H1 (cell line): ENCODE results near the gene ZFAND6. TPM values are rescaled to one million over a fixed set of nuclear protein-coding genes. Genes with fewer than 3 reads are reported as not detected.

Experiments
- CTCF ChIA-PET: fragments of 300-600 bp; sonication (Branson Sonifier 250); formaldehyde crosslinking; loops from one replicate; lab custom pipeline; 2021; ENCODE audit not compliant: partially characterized antibody; lab: Charles Lee
- POLR2A ChIA-PET: fragments of 300-600 bp; sonication (Branson Sonifier 250); formaldehyde crosslinking; loops from one replicate; lab custom pipeline; 2021; ENCODE audit warnings: inconsistent platforms; ENCODE audit not compliant: partially characterized antibody; lab: Charles Lee
- DNase-seq, 2 experiments: peaks; one replicate each; pipeline versions ENCODE4 v3.0.0 to v3.0.0-alpha.2; 2010 to 2022; ENCODE audit warnings: low spot score in 2 of 2, low read depth in 1 of 2, mixed read lengths in 1 of 2
- FAIRE-seq: peaks from 2 replicates; lab custom pipeline; 2011; peaks lifted over from hg19 to GRCh38; lab: Jason Lieb, UNC
- H2AFZ ChIP-seq: 2 replicates; pipeline ENCODE4 v1.8.1; 2012; ENCODE audit warnings: low read length, inconsistent platforms
- H2AK5ac ChIP-seq: 2 replicates; pipeline ENCODE4 v1.6.1; 2013; ENCODE audit warnings: low read depth, low read length
- H2BK120ac ChIP-seq: replicated peaks from 2 replicates; pipeline ENCODE3; 2013; ENCODE audit warnings: low read depth, low read length, inconsistent platforms
- H2BK12ac ChIP-seq: 2 replicates; pipeline ENCODE4 v1.6.1; 2013; ENCODE audit warnings: low read depth, low read length
- H2BK15ac ChIP-seq: 2 replicates; pipeline ENCODE4 v1.6.1; 2013; ENCODE audit warnings: low read length
- H2BK20ac ChIP-seq: 2 replicates; pipeline ENCODE4 v1.6.1; 2013; ENCODE audit warnings: low read length
- H2BK5ac ChIP-seq: 2 replicates; pipeline ENCODE4 v1.6.1; 2013; ENCODE audit warnings: low read depth, low read length
- H3K14ac ChIP-seq: 2 replicates; pipeline ENCODE4 v1.6.1; 2013; ENCODE audit warnings: inconsistent platforms; ENCODE audit not compliant: insufficient read length
- H3K18ac ChIP-seq: 2 replicates; pipeline ENCODE4 v1.6.1; 2013; ENCODE audit warnings: low read length; ENCODE audit errors: extremely low read depth
- H3K23ac ChIP-seq: 2 replicates; pipeline ENCODE4 v1.6.1; 2013; ENCODE audit warnings: inconsistent platforms; ENCODE audit not compliant: insufficient read length
- H3K23me2 ChIP-seq: 2 replicates; pipeline ENCODE4 v1.6.1; 2013; ENCODE audit warnings: low read depth, low read length
- H3K27ac ChIP-seq: 2 replicates; pipeline ENCODE4 v1.6.1; 2011; ENCODE audit warnings: low read depth, low read length, inconsistent platforms
- H3K27me3 ChIP-seq, 4 experiments: replicated peaks in 1 of 4; 1 replicate in 1 of 4; 2 replicates in 3 of 4; pipeline versions ENCODE4 v1.6.1 to v1.8.1; 2011 to 2013; ENCODE audit warnings: low read length in 3 of 4, mild to moderate bottlenecking in 3 of 4, inconsistent platforms in 2 of 4, mixed read lengths in 2 of 4, moderate library complexity in 1 of 4; ENCODE audit not compliant: control insufficient read depth in 3 of 4, insufficient read depth in 3 of 4; ENCODE audit errors: extremely low read depth in 1 of 4
- H3K36me3 ChIP-seq, 4 experiments: 2 replicates each; pipeline versions ENCODE4 v1.6.1 to v1.8.1; 2011 to 2013; ENCODE audit warnings: mild to moderate bottlenecking in 4 of 4, low read length in 3 of 4, moderate library complexity in 2 of 4, control low read depth in 1 of 4, inconsistent platforms in 1 of 4; ENCODE audit not compliant: insufficient read depth in 4 of 4, control insufficient read depth in 2 of 4
- H3K4ac ChIP-seq: replicated peaks from 2 replicates; pipeline ENCODE3; 2013; ENCODE audit warnings: low read length, low read depth, mixed read lengths, inconsistent platforms; ENCODE audit not compliant: insufficient read length
- H3K4me1 ChIP-seq, 4 experiments: replicated peaks in 1 of 4; 1 replicate in 1 of 4; 2 replicates in 3 of 4; pipeline versions ENCODE4 v1.6.1 to v1.8.1; 2011 to 2013; ENCODE audit warnings: low read length in 3 of 4, inconsistent platforms in 2 of 4, mixed read lengths in 1 of 4; ENCODE audit not compliant: insufficient read depth in 4 of 4, control insufficient read depth in 3 of 4
- H3K4me2 ChIP-seq, 2 experiments: 2 replicates each; pipeline versions ENCODE4 v1.6.1 to v1.8.1; 2011 to 2013; ENCODE audit warnings: low read depth in 2 of 2, low read length in 2 of 2, control low read depth in 1 of 2, inconsistent platforms in 1 of 2, mild to moderate bottlenecking in 1 of 2; ENCODE audit not compliant: insufficient read depth in 1 of 2
- H3K4me3 ChIP-seq, 4 experiments: fragments of 200-600, 300-600 bp in 1 of 4; sonication (generic), shearing (Covaris generic), sonication (Bioruptor Twin) in 1 of 4; 2 replicates each; pipeline versions ENCODE4 v1.5.1 to v1.8.1; 2011 to 2016; ENCODE audit warnings: low read length in 4 of 4, low read depth in 3 of 4, control low read depth in 2 of 4, inconsistent platforms in 2 of 4, mild to moderate bottlenecking in 2 of 4, mixed read lengths in 1 of 4, moderate library complexity in 1 of 4; ENCODE audit not compliant: insufficient read depth in 2 of 4; ENCODE audit errors: extremely low read depth in 1 of 4
- H3K56ac ChIP-seq: replicated peaks from 2 replicates; pipeline ENCODE3; 2013; ENCODE audit warnings: low read depth, mild to moderate bottlenecking, mixed read lengths, low read length, inconsistent platforms; ENCODE audit not compliant: insufficient read length
- H3K79me1 ChIP-seq: 2 replicates; pipeline ENCODE4 v1.6.1; 2013; ENCODE audit warnings: low read depth, low read length, control low read depth
- H3K79me2 ChIP-seq, 2 experiments: 2 replicates each; pipeline versions ENCODE4 v1.6.1 to v1.8.1; 2012 to 2013; ENCODE audit warnings: low read length in 2 of 2, mild to moderate bottlenecking in 2 of 2, inconsistent platforms in 1 of 2; ENCODE audit not compliant: insufficient read depth in 2 of 2, control insufficient read depth in 1 of 2
- H3K9ac ChIP-seq, 4 experiments: replicated peaks in 1 of 4; 1 replicate in 1 of 4; 2 replicates in 3 of 4; pipeline versions ENCODE4 v1.6.1 to v1.8.1; 2011 to 2013; ENCODE audit warnings: low read depth in 3 of 4, low read length in 3 of 4, control low read depth in 2 of 4, mild to moderate bottlenecking in 2 of 4, moderate library complexity in 2 of 4, inconsistent platforms in 1 of 4; ENCODE audit errors: extremely low read depth in 1 of 4
- H3K9me3 ChIP-seq, 2 experiments: 2 replicates each; pipeline versions ENCODE4 v1.6.1 to v1.8.1; 2012 to 2013; ENCODE audit warnings: mild to moderate bottlenecking in 2 of 2, moderate library complexity in 2 of 2, control low read depth in 1 of 2, inconsistent platforms in 1 of 2, low read depth in 1 of 2, low read length in 1 of 2, mixed read lengths in 1 of 2; ENCODE audit not compliant: insufficient read depth in 2 of 2
- H4K20me1 ChIP-seq, 2 experiments: replicated peaks in 1 of 2; 2 replicates each; pipeline versions ENCODE3 to v1.8.1; 2011 to 2013; ENCODE audit warnings: inconsistent platforms in 2 of 2, low read length in 2 of 2, mild to moderate bottlenecking in 1 of 2; ENCODE audit not compliant: insufficient read depth in 2 of 2, control insufficient read depth in 1 of 2
- H4K5ac ChIP-seq: 2 replicates; pipeline ENCODE4 v1.6.1; 2013; ENCODE audit warnings: low read length, low read depth, mixed read lengths, inconsistent platforms; ENCODE audit not compliant: insufficient read length
- H4K8ac ChIP-seq: 2 replicates; pipeline ENCODE4 v1.8.0; 2013; ENCODE audit warnings: mild to moderate bottlenecking, moderate library complexity, low read length, inconsistent platforms; ENCODE audit not compliant: insufficient read depth; ENCODE audit errors: extremely low read depth
- H4K91ac ChIP-seq: replicated peaks from 2 replicates; pipeline ENCODE3; 2013; ENCODE audit warnings: low read length, mixed read lengths, inconsistent platforms; ENCODE audit not compliant: insufficient read length
- ASH2L ChIP-seq: fragments of 200-600, 300-600 bp; sonication (generic); IDR thresholded peaks from one replicate; pipeline ENCODE4 v1.7.1; 2017; ENCODE audit warnings: low read length
- JUN ChIP-seq: IDR thresholded peaks from 2 replicates; pipeline ENCODE4 v1.6.1; 2011; ENCODE audit warnings: low read depth, mild to moderate bottlenecking, improper control_type of control experiment, low read length
- PHF8 ChIP-seq: fragments of 200-600 bp; sonication (generic); conservative IDR thresholded peaks from 2 replicates; pipeline ENCODE4 v1.7.1; 2012; ENCODE audit warnings: low read depth, mild to moderate bottlenecking, inconsistent platforms, low read length, moderate library complexity
- TAF7 ChIP-seq: optimal IDR thresholded peaks from 2 replicates; pipeline ENCODE3; 2011; ENCODE audit warnings: low read depth, mild to moderate bottlenecking, inconsistent platforms, low read length, moderate library complexity, borderline replicate concordance
- WGBS, 2 experiments: shearing (Covaris generic) in 1 of 2; methylation state at CpG; one replicate each; pipeline versions ENCODE4 v1.1.6 to v1.1.7; 2013 to 2015; ENCODE audit warnings: low lambda C conversion rate in 2 of 2, mixed read lengths in 2 of 2, inconsistent platforms in 1 of 2, low coverage in 1 of 2, missing lambda C conversion rate in 1 of 2; ENCODE audit not compliant: insufficient replicate concordance in 2 of 2, insufficient coverage in 1 of 2, insufficient read length in 1 of 2; ENCODE audit errors: extremely low coverage in 1 of 2, missing lambda C conversion rate in 1 of 2; 5-methylcytosine and 5-hydroxymethylcytosine counted together
- polyA plus RNA-seq, 7 experiments: library from polyadenylated mRNA; depleted of rRNA in 3 of 7; stranded (reverse) in 5 of 7; unstranded in 2 of 7; fragments of >200 nt in 5 of 7; fragments of 200-250 nt in 2 of 7; gene quantifications; 1 replicate in 5 of 7; 2 replicates in 1 of 7; 4 replicates in 1 of 7; pipeline versions ENCODE4 v1.2.1 to v1.2.3, GENCODE V29; 2011 to 2013; ENCODE audit warnings: missing spikeins in 2 of 7, mixed read lengths in 2 of 7
- total RNA-seq: library from RNA; stranded (reverse); fragmentation: NEBNext Ultra II Directional; extraction: Animal tissue kit (Norgen Biotek cat#: 25700); gene quantifications from 2 replicates; pipeline ENCODE4 v1.2.1, GENCODE V29; 2021

The ZFAND6 gene
- total and polyA plus RNA-seq, 2 of the 8 experiments (the other 6 are each of a cell fraction or from before 2014, with no cell fraction given) = 136 to 237 TPM

DNA sequence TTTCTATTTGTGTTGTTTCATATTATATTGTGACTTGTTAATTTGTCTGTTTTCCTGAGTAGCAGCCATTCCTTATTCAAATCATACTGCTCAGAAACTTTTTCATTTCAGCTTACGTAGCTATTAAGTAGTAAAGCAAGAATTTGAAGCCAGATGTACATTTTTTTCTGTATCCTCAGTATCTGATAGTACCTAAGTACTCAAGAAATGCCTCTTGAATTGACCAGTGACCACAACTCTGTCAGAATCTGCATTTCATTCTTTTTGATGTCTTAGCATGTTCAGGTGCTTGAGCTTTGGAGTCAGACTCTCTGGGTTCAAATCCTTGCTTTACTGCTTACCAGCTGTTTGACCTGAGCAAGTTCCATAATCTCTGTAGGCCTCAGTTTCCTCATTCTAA, 30.6 kb downstream of the ZFAND6 start:
- POLR2A ChIA-PET = no interaction called here

More for the DNA sequence above, 30.6 kb downstream of the ZFAND6 start:
- H2AK5ac ChIP-seq = no peak overlapping the region
- DNase-seq (no peak), FAIRE-seq (no peak)
- H3K4me1 ChIP-seq = no peaks in the 10 kb centered on the region; a peak in 1 of 7 replicates
- no peaks in the 10 kb centered on the region for H3K9me3 ChIP-seq
- H3K79me2 ChIP-seq = peaks cover 3 to 97% of the 10 kb centered on the region in 2 experiments
- H3K4ac ChIP-seq = no peak overlapping the region
- peaks cover 11 to 20% of the 10 kb centered on the region in 2 experiments for H4K20me1 ChIP-seq
- H3K4me3 ChIP-seq = no peak overlapping the region
- no peak overlapping the region for H2BK15ac ChIP-seq
- no peak overlapping the region for H4K8ac ChIP-seq
- H2AFZ ChIP-seq = no peak overlapping the region
- H3K56ac ChIP-seq = no peak overlapping the region
- H4K5ac ChIP-seq = no peak overlapping the region
- H3K9ac ChIP-seq = no peak overlapping the region
- no peak overlapping the region for H3K14ac ChIP-seq
- H4K91ac ChIP-seq = no peak overlapping the region
- no peak overlapping the region for H3K27ac ChIP-seq
- no peak overlapping the region for H3K23ac ChIP-seq
- no peak overlapping the region for H2BK20ac ChIP-seq
- no peaks in the 10 kb centered on the region; a peak in 1 of 8 replicates for H3K36me3 ChIP-seq
- H3K23me2 ChIP-seq = no peaks in the 10 kb centered on the region
- CTCF ChIA-PET = interaction anchor here (0.8 to 4.6 kb wide), 10 partner anchors 9 to 88 kb away, joined by 3 to 27 read pairs (median 5); no protein-coding TSS in a partner anchor
- no peak overlapping the region for H3K18ac ChIP-seq
- peaks cover 2% of the 10 kb centered on the region for H3K79me1 ChIP-seq
- WGBS, 2 experiments = 92% methylated on average over 1 of the region's 1 CpG; no CpG with 5 or more reads in 1 of the 2 experiments
- no peak overlapping the region for H2BK120ac ChIP-seq
- no peak overlapping the region for H2BK5ac ChIP-seq
- TF ChIP-seq JUN (no peak), ASH2L (no peak), TAF7 (no peak), PHF8 (no peak)
- TF ChIP-seq, all 59 proteins: peak for 0
- Histone ChIP-seq H3K27me3 (no peaks in the 10 kb centered on the region), H3K4me2 (no peak overlapping the region), H2BK12ac (no peak overlapping the region)
